H1 (cell line): Measurements from ENCODE around the gene CNDP1.

Source experiments
- EGR1 ChIP-seq: IDR thresholded peaks from 2 replicates; pipeline ENCODE4 v1.6.1; 2011; ENCODE audit warnings: low read depth, low read length, borderline replicate concordance
- EZH2 ChIP-seq: fragments of 200-600 bp; sonication (generic); IDR thresholded peaks from 2 replicates; pipeline ENCODE4 v1.7.1; 2012; ENCODE audit warnings: low read depth, mild to moderate bottlenecking, moderate library complexity, low read length, inconsistent platforms; ENCODE audit not compliant: severe bottlenecking
- HDAC6 ChIP-seq: IDR thresholded peaks from one replicate; pipeline ENCODE4 v1.7.1; 2012; ENCODE audit warnings: low read depth, mild to moderate bottlenecking, inconsistent platforms, low read length, moderate library complexity
- JUND ChIP-seq: IDR thresholded peaks from 2 replicates; pipeline ENCODE4 v1.6.1; 2011; ENCODE audit warnings: mild to moderate bottlenecking, improper control_type of control experiment, low read length
- KDM5A ChIP-seq: fragments of 200-600 bp; IDR thresholded peaks from 2 replicates; pipeline ENCODE4 v1.7.1; 2012; ENCODE audit warnings: mild to moderate bottlenecking, low read length, inconsistent platforms, mixed read lengths
- SP4 ChIP-seq: IDR thresholded peaks from 2 replicates; pipeline ENCODE4 v1.6.1; 2012; ENCODE audit warnings: low read length, inconsistent platforms
- TAF1 ChIP-seq: IDR thresholded peaks from 2 replicates; pipeline ENCODE4 v1.6.1; 2011; ENCODE audit warnings: mild to moderate bottlenecking, low read depth, low read length
- TEAD4 ChIP-seq: IDR thresholded peaks from 2 replicates; pipeline ENCODE4 v1.6.1; 2012; ENCODE audit warnings: low read depth, low read length, inconsistent platforms, mixed read lengths
- TF ChIP-seq, protein P1 (sequence below), 3 experiments: IDR thresholded peaks; 1 replicate in 2 of 3; 2 replicates in 1 of 3; pipeline versions ENCODE4 v1.5.1 to v1.6.1; 2011; ENCODE audit warnings: low read length in 3 of 3, mild to moderate bottlenecking in 3 of 3, inconsistent platforms in 2 of 3, low read depth in 1 of 3, moderate library complexity in 1 of 3; ENCODE audit not compliant: insufficient read depth in 1 of 3; ENCODE audit errors: control extremely low read depth in 1 of 3

DNA sequence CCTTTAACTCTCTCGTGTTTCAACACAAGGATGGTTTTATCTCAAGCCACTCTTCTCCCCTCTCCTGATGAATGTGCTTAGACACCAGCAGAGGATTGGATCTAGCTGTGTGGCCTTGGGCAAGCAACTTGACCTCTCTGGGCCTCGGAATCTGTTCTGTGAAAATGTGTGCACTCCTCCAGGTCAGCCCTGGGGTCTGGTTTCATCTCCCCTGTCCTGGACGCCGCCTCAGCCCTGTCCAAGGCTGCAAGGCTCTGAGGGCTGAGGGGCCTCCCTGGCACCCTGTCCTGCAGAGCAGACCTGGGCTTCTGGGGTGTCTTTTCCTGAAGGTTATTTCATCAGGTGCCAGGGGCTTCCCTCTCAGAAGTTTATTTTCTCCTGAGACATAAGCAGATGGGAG, 28.5 kb downstream of the CNDP1 start:
- TF ChIP-seq TAF1 (no peak), EZH2 (no peak), TEAD4 (no peak), KDM5A (no peak), JUND (no peak), EGR1 (no peak), HDAC6 (no peak), SP4 (no peak)
- TF ChIP-seq, protein P1, sequence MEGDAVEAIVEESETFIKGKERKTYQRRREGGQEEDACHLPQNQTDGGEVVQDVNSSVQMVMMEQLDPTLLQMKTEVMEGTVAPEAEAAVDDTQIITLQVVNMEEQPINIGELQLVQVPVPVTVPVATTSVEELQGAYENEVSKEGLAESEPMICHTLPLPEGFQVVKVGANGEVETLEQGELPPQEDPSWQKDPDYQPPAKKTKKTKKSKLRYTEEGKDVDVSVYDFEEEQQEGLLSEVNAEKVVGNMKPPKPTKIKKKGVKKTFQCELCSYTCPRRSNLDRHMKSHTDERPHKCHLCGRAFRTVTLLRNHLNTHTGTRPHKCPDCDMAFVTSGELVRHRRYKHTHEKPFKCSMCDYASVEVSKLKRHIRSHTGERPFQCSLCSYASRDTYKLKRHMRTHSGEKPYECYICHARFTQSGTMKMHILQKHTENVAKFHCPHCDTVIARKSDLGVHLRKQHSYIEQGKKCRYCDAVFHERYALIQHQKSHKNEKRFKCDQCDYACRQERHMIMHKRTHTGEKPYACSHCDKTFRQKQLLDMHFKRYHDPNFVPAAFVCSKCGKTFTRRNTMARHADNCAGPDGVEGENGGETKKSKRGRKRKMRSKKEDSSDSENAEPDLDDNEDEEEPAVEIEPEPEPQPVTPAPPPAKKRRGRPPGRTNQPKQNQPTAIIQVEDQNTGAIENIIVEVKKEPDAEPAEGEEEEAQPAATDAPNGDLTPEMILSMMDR (IDR thresholded peaks at IDR 0.05; ENCODE audit: control extremely low read depth in 1 of 3, insufficient read depth in 1 of 3, low read depth in 1 of 3, low read length in 3 of 3), result no peak
